IPS-11a (cell line): ENCODE data around the gene LRIG3.
"Not testable (repeated sequence)": the region's sequence is repeated elsewhere in the genome, so short reads cannot be mapped to it uniquely, and the experiment has no call there.

Experiments
- H3K4me3 ChIP-seq: one replicate; pipeline ENCODE4 v1.5.1; 2013; ENCODE audit warnings: low read depth, low read length, control low read depth

LRIG3 gene

GRCh38 chr12:58920102-58920960, at the start of gene LRIG3:
Gene LRIG3, minus strand, starts transcription at chr12:58920504. Its CDS starts 269 bp downstream, at chr12:58920235.
- H3K4me3 ChIP-seq: peak within 1 kb of the TSS; percentile 62

- H3K4me3 ChIP-seq: no peak overlapping the region
These were observed 48.9 kb upstream of the LRIG3 start for GRCh38 chr12:58969237-58969636.

GRCh38 chr12:58967561-58967960, 47.3 kb upstream of the LRIG3 start:
- H3K4me3 ChIP-seq: no peak overlapping the region

- H3K4me3 ChIP-seq: no peak overlapping the region
These were observed 46.6 kb upstream of the LRIG3 start for GRCh38 chr12:58966939-58967338.

- no peak overlapping the region for H3K4me3 ChIP-seq
These were observed 45.3 kb upstream of the LRIG3 start for GRCh38 chr12:58965568-58965967.

GRCh38 chr12:58963844-58964243, 43.5 kb upstream of the LRIG3 start:
- H3K4me3 ChIP-seq: no peak overlapping the region

- H3K4me3 ChIP-seq: no peak overlapping the region
These were observed 41.6 kb upstream of the LRIG3 start for GRCh38 chr12:58961906-58962305.

- no peak overlapping the region for H3K4me3 ChIP-seq
These were observed 40.9 kb upstream of the LRIG3 start for GRCh38 chr12:58961166-58961565.

GRCh38 chr12:58959639-58960300, 39.5 kb upstream of the LRIG3 start:
- no peak overlapping the region for H3K4me3 ChIP-seq

- no peak overlapping the region for H3K4me3 ChIP-seq
These were observed 37.0 kb upstream of the LRIG3 start for GRCh38 chr12:58957298-58957697.

- H3K4me3 ChIP-seq: no peak overlapping the region
These were observed 35.5 kb upstream of the LRIG3 start for GRCh38 chr12:58955849-58956248.

- no peak overlapping the region for H3K4me3 ChIP-seq
These were observed 33.7 kb upstream of the LRIG3 start for GRCh38 chr12:58954002-58954401.

GRCh38 chr12:58950739-58951100, 30.4 kb upstream of the LRIG3 start:
- H3K4me3 ChIP-seq: no peak overlapping the region

- H3K4me3 ChIP-seq: not testable (repeated sequence)
These were observed 29.8 kb upstream of the LRIG3 start for GRCh38 chr12:58949954-58950738.

- H3K4me3 ChIP-seq: no peak overlapping the region
These were observed 22.8 kb upstream of the LRIG3 start for GRCh38 chr12:58943079-58943478.

GRCh38 chr12:58942345-58942744, 22.0 kb upstream of the LRIG3 start:
- H3K4me3 ChIP-seq: no peak overlapping the region

- no peak overlapping the region for H3K4me3 ChIP-seq
These were observed 19.2 kb upstream of the LRIG3 start for GRCh38 chr12:58939399-58940100.

- H3K4me3 ChIP-seq: no peak overlapping the region
These were observed 18.1 kb upstream of the LRIG3 start for GRCh38 chr12:58938440-58938839.

- no peak overlapping the region for H3K4me3 ChIP-seq
These were observed 14.2 kb upstream of the LRIG3 start for GRCh38 chr12:58934528-58934927.

GRCh38 chr12:58932806-58933681, 12.7 kb upstream of the LRIG3 start:
- no peak overlapping the region for H3K4me3 ChIP-seq
